ENCODE results near the gene CALD1. TPM values are rescaled to one million over a fixed set of nuclear protein-coding genes. Genes with fewer than 3 reads are reported as not detected.
A peak's percentile ranks its signal among the peaks of the same experiment; 100 is the strongest.

The CALD1 gene
- total RNA-seq, 1 donor from 2014 or later, result 352 TPM

GRCh38 chr7:134842886-134843430 is 63.5 kb downstream of the CALD1 start:
- no peak for TF ChIP-seq CTCF (IDR thresholded peaks at IDR 0.05)
- peaks cover 17 to 26% of the 10 kb centered on the region in 2 donors for H3K36me3 ChIP-seq
- no peaks in the 10 kb centered on the region for H3K9me3 ChIP-seq
- peak overlapping the region; percentile 58 to 89 for H3K27ac ChIP-seq
- DNase-seq (ENCODE audit: low spot score in 2 of 2), result no peak
- intact Hi-C loops (cut with DNase I), result no loop called here
- peak overlapping the region in 1 of 2 donors; percentile 36 for H3K4me3 ChIP-seq
- H3K4me1 ChIP-seq, result peaks cover 17 to 61% of the 10 kb centered on the region in 2 donors
- H3K27me3 ChIP-seq, result no peaks in the 10 kb centered on the region

GRCh38 chr7:134844200-134844599 is 64.8 kb downstream of the CALD1 start:
- H3K4me1 ChIP-seq, result peaks cover 17 to 65% of the 10 kb centered on the region in 2 donors
- peak overlapping the region; percentile 58 to 77 for H3K27ac ChIP-seq

GRCh38 chr7:134845461-134845860 is 66.0 kb downstream of the CALD1 start:
- Histone ChIP-seq H3K4me3 (no peak overlapping the region), H3K36me3 (peaks cover 17 to 26% of the 10 kb centered on the region in 2 donors), H3K9me3 (no peaks in the 10 kb centered on the region), H3K27me3 (no peaks in the 10 kb centered on the region), H3K27ac (peak overlapping the region; percentile 58 to 77), H3K4me1 (peaks cover 17 to 69% of the 10 kb centered on the region in 2 donors)
- no peak for DNase-seq (ENCODE audit: low spot score in 2 of 2)
- intact Hi-C loops (cut with DNase I), result no loop called here
- TF ChIP-seq CTCF (IDR thresholded peaks at IDR 0.05), result no peak

More at GRCh38 chr7:134844200-134844599, 64.8 kb downstream of the CALD1 start:
- intact Hi-C loops (cut with DNase I), result no loop called here
- peaks cover 17 to 26% of the 10 kb centered on the region in 2 donors for H3K36me3 ChIP-seq
- no peaks in the 10 kb centered on the region for H3K9me3 ChIP-seq
- no peak for DNase-seq (ENCODE audit: low spot score in 2 of 2)
- no peak overlapping the region for H3K4me3 ChIP-seq
- no peak for TF ChIP-seq CTCF (IDR thresholded peaks at IDR 0.05)
- no peaks in the 10 kb centered on the region for H3K27me3 ChIP-seq

GRCh38 chr7:134847851-134848588 is 68.6 kb downstream of the CALD1 start:
- no peaks in the 10 kb centered on the region for H3K9me3 ChIP-seq
- H3K27me3 ChIP-seq, result no peaks in the 10 kb centered on the region
- peaks cover 15 to 71% of the 10 kb centered on the region in 2 donors for H3K4me1 ChIP-seq
- intact Hi-C loops (cut with DNase I), result no loop called here
- no peak for TF ChIP-seq CTCF (IDR thresholded peaks at IDR 0.05)
- no peak for DNase-seq (ENCODE audit: low spot score in 2 of 2)
- H3K27ac ChIP-seq, result peak overlapping the region; percentile 58 to 77
- H3K4me3 ChIP-seq, result peak overlapping the region in 1 of 2 donors; percentile 9
- H3K36me3 ChIP-seq, result peaks cover 17 to 31% of the 10 kb centered on the region in 2 donors

GRCh38 chr7:134850066-134850465 is 70.6 kb downstream of the CALD1 start:
- intact Hi-C loops (cut with DNase I), result no loop called here
- TF ChIP-seq CTCF (IDR thresholded peaks at IDR 0.05), result no peak
- no peak for DNase-seq (ENCODE audit: low spot score in 2 of 2)
- H3K36me3 ChIP-seq, result peaks cover 12 to 18% of the 10 kb centered on the region in 2 donors
- H3K27me3 ChIP-seq, result no peaks in the 10 kb centered on the region
- peaks cover 17 to 58% of the 10 kb centered on the region in 2 donors for H3K4me1 ChIP-seq
- H3K4me3 ChIP-seq, result no peak overlapping the region
- H3K9me3 ChIP-seq, result no peaks in the 10 kb centered on the region
- H3K27ac ChIP-seq, result peak overlapping the region; percentile 54 to 69
